ENCODE results near the gene SPEG.

SPEG gene

GRCh38 chr2:219475697-219476651 is 41.3 kb downstream of the SPEG start:
- DNase-seq, result peak in 27 of 56 donors; percentile 4 to 64 (median 26)

GRCh38 chr2:219476652-219477151 is 42.1 kb downstream of the SPEG start:
- DNase-seq, result no peak

GRCh38 chr2:219477179-219477578 is 42.5 kb downstream of the SPEG start:
- no peak for DNase-seq

- DNase-seq, result no peak
These were observed 43.2 kb downstream of the SPEG start for GRCh38 chr2:219477815-219478214.

GRCh38 chr2:219478916-219479315 is 44.3 kb downstream of the SPEG start:
- DNase-seq, result no peak

GRCh38 chr2:219480004-219480403 is 45.4 kb downstream of the SPEG start:
- no peak for DNase-seq

GRCh38 chr2:219482674-219483405 is 48.2 kb downstream of the SPEG start:
- no peak for DNase-seq

- DNase-seq, result no peak
These were observed 49.1 kb downstream of the SPEG start for GRCh38 chr2:219483451-219484342.

GRCh38 chr2:219484343-219485200 is 49.9 kb downstream of the SPEG start:
- peak in 1 of 56 donors; percentile 8 for DNase-seq

- no peak for DNase-seq
These were observed 50.5 kb downstream of the SPEG start for GRCh38 chr2:219485201-219485580.

GRCh38 chr2:219486380-219486959 is 51.8 kb downstream of the SPEG start:
- DNase-seq, result no peak

GRCh38 chr2:219488149-219488843 is 53.7 kb downstream of the SPEG start:
- no peak for DNase-seq

GRCh38 chr2:219488844-219489194 is 54.2 kb downstream of the SPEG start:
- DNase-seq, result no peak

GRCh38 chr2:219489315-219489714 is 54.7 kb downstream of the SPEG start:
- DNase-seq, result no peak

- DNase-seq, result no peak
These were observed 55.5 kb downstream of the SPEG start for GRCh38 chr2:219490186-219490585.

GRCh38 chr2:219490600-219491130 is 56.0 kb downstream of the SPEG start:
- no peak for DNase-seq

- DNase-seq, result no peak
These were observed 56.8 kb downstream of the SPEG start for GRCh38 chr2:219491278-219491963.

GRCh38 chr2:219492575-219492974 is 57.9 kb downstream of the SPEG start:
- no peak for DNase-seq
